NCI-H1048 (cell line): ENCODE data around the gene PIK3CB.
"Not testable (repeated sequence)": the region's sequence is repeated elsewhere in the genome, so short reads cannot be mapped to it uniquely, and the experiment has no call there.

Experiments
- DNase-seq: peaks from one replicate; lab custom pipeline; 2025; lab: John Stamatoyannopoulos, UW

Gene PIK3CB

GRCh38 chr3:138681463-138682220, 153.1 kb downstream of the PIK3CB start:
- no peak for DNase-seq

- not testable (repeated sequence) for DNase-seq
Observed at GRCh38 chr3:138680974-138681373, 153.8 kb downstream of the PIK3CB start.

- no peak for DNase-seq
Observed at GRCh38 chr3:138678874-138679392, 155.8 kb downstream of the PIK3CB start.

DNA sequence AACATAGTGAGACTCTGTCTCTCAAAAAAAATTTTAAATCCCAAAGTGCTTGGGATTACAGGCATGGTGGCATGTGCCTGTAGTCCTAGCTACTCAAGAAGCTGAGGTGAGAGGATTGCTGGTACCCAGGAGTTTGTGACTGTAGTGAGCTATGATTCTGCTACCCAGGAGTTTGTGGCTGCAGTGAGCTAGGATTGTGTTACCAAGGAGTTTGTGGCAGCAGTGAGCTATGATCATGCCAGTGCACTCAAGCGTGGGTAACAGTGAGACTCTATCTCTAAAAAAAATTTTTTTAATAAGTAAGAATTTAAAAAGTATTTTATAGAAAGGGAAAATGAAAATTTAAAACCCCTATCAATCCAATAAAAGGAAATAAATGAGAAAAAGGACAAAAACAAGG, 156.6 kb downstream of the PIK3CB start:
- DNase-seq = no peak

DNA sequence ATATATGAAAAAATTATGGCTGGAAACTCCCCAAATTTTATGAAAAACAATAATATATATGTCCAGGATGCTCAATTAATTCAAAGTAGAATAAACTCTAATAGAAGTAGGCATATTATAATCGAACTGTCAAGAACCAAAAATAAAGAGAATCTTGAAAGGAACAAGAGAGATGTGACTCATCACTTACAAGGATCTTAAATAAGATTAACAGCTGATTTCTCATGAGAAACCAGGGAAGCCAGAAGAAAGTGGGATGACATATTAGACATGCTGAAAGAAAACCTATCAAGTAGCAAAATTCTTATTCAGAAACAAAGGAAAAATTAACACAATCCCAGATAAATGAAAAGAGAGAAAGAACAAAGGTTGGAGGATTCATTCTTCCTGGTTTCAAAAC, 159.3 kb downstream of the PIK3CB start:
- DNase-seq = no peak

- DNase-seq = no peak
Observed at GRCh38 chr3:138673641-138674530, 160.8 kb downstream of the PIK3CB start.

- no peak for DNase-seq
Observed at GRCh38 chr3:138670407-138670806, 164.3 kb downstream of the PIK3CB start.

- DNase-seq = no peak
Observed at GRCh38 chr3:138668107-138668506, 166.6 kb downstream of the PIK3CB start.

- DNase-seq = no peak
Observed at GRCh38 chr3:138657508-138657907, 177.2 kb downstream of the PIK3CB start.

GRCh38 chr3:138653567-138653966, 181.2 kb downstream of the PIK3CB start:
- no peak for DNase-seq

- no peak for DNase-seq
Observed at GRCh38 chr3:138649134-138649533, 185.6 kb downstream of the PIK3CB start.

DNA sequence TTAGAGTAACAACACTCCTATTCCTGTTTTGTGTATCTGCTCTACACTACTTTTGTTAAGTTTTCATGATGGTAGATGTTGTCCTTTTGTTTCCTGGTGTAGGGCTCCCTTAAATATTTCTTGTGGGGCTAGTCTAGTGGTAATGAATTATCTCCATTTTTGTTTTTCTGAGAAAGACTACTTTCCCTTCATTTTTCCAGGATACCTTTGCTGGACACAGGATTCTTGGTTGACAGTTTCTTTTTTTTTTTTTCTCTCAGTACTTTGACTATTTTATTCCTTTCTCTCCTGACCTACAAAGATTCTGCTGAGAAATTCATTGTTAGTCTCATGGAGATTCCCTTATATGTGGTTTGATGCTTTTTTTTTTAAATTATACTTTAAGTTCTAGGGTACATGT, 188.2 kb downstream of the PIK3CB start:
- DNase-seq = no peak

DNA sequence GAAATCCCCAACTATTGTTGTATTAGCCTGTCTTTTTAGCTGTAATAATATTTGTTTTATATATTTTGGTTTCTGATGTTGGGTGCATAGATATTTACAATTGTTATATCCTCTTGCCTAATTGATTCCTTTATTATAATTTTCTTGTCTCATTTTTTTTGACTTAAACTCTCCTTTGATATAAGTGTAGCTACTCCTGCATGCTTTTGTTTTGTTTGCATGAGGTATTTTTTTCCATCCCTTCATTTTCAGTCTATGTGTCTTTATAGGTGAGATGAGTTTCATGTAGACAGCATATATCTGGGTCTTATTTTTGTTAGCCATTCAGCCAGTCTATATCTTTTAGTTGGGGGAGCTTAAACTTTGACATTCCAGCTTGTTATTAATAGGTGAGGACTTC, 188.7 kb downstream of the PIK3CB start:
- no peak for DNase-seq

DNA sequence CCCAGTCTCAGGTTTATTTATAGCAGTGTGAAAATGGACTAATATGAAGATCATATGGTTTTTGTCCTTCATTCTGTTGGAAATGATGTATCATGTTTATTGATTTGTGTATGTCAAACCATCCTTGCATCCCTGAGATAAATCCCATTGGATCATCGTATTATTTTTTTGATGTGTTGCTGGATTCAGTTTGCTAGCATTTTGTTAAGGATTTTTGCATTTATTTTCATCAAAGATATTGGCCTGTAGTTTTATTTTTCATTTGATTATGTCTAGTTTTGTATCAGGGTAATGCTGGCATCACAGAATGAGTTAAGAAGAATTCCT, 191.8 kb downstream of the PIK3CB start:
- no peak for DNase-seq

- DNase-seq = no peak
Observed at GRCh38 chr3:138642226-138642926, 192.4 kb downstream of the PIK3CB start.

- no peak for DNase-seq
Observed at GRCh38 chr3:138640537-138640936, 194.2 kb downstream of the PIK3CB start.

DNA sequence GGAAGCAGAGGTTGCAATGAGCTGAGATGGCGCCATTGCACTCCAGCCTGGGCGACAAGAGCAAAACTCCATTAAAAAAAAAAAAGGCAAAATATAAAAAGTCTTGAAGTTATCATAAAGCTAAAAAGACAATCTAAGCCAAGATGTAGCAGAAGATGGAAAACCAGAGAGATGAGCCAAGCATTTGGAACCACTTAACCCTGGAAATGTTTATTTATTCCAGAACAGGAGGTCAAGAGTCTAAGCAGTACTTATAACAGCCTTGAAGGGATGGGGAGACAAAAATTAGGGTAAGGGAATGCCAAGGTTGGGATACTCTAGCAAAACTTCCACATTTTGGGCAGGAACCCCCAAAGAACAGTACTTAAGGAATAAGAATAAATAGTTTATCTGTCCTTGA, 196.1 kb downstream of the PIK3CB start:
- DNase-seq = no peak

- no peak for DNase-seq
Observed at GRCh38 chr3:138629526-138629925, 205.2 kb downstream of the PIK3CB start.

DNA sequence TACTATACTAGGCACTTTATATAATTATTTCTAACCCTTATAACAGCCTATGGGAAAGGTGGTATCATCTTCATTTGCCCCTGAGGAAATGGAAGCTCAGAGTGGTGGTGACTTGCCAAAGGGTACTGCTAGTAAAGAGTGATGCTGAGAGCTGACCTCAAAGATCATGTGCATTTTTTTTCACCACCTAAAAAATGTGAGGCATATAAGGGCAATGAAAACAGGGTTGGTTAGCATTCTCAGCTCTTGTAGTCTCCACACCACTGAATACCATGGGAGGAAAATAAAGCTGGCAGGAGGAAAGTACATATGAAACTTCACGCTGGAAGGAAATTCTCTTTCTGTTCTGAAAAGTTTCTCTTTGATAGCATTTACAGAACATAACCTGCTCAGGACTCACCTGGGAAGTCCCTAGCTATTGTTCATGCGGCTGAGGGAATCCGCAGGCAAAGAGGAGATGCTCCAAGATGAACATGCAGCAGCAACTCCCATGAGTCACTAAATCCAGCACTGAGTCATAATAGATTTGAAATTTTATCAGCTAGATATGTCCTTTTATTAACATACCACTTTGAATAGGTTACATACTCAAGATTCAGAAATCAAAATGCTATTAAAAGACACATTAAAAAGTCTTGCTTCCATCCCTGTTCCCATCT, 208.9 kb downstream of the PIK3CB start:
- DNase-seq = no peak

DNA sequence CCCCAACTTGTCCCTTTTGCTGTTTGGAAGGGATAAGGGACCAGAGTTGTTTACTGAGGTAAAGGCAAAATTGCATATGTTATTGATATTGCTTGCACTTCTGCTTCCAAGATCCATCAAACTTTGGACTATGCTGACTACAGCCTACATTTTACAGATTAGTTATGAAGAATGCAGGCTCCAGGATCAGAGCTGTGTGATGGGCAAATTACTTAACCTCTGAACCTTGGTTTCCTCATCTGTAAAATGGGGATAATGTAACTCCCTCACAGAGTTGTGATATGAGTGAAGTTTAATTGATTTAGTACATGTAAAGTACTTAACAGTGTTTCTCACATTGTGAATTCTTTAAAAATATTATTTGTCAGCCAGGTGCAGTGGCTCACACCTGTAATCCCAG, 210.2 kb downstream of the PIK3CB start:
- no peak for DNase-seq

- no peak for DNase-seq
Observed at GRCh38 chr3:138620431-138620830, 214.3 kb downstream of the PIK3CB start.

DNA sequence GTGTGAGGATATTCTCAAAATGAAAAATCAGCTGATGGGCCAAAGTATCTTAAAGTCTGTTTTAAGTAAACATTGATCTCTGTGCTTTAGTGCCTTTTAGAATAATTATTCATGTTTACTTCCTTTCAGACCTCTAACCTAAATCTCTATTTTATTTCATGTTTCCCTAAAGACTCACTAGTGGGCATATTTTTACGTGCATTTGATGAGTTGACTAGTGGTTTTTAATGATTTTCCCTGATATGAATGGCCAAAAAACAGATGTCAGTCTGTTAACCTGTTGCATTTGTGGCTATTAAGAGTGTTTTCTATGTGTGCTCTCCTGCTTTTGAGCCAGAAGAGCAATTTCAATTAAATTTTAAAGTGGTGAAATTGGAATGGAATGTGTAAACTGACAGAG, 219.3 kb downstream of the PIK3CB start:
- DNase-seq = no peak
